Kidney epithelial cell (primary cell): ENCODE results near the gene ADAP1. TPM values are rescaled to one million over a fixed set of nuclear protein-coding genes. Genes with fewer than 3 reads are reported as not detected.

ENCODE experiments used
- DNase-seq: peaks from one replicate; pipeline ENCODE4 v3.0.0-alpha.2; 2010; ENCODE audit warnings: low read depth
- H3K27me3 ChIP-seq: 2 replicates; pipeline ENCODE4 v1.6.0; 2011; ENCODE audit warnings: low read length; ENCODE audit not compliant: control insufficient read depth, insufficient read depth
- H3K36me3 ChIP-seq: 2 replicates; pipeline ENCODE4 v1.5.1; 2011; ENCODE audit warnings: low read length; ENCODE audit not compliant: control insufficient read depth, insufficient read depth
- H3K4me3 ChIP-seq: 2 replicates; pipeline ENCODE4 v1.5.1; 2011; ENCODE audit warnings: low read depth, mild to moderate bottlenecking, control low read depth, low read length
- total RNA-seq: library from RNA; depleted of rRNA; stranded (reverse); fragments of >200 nt; gene quantifications from 2 replicates; pipeline ENCODE4 v1.2.3, GENCODE V29; 2015
- TF ChIP-seq, protein P1 (sequence below): IDR thresholded peaks from 2 replicates; pipeline ENCODE4 v1.5.1; 2011; ENCODE audit warnings: mild to moderate bottlenecking, moderate library complexity, low read length, control low read depth, inconsistent platforms; ENCODE audit not compliant: insufficient read depth, poor library complexity, severe bottlenecking

The ADAP1 gene
- total RNA-seq, 1 donor from 2014 or later = 14.3 TPM

DNA sequence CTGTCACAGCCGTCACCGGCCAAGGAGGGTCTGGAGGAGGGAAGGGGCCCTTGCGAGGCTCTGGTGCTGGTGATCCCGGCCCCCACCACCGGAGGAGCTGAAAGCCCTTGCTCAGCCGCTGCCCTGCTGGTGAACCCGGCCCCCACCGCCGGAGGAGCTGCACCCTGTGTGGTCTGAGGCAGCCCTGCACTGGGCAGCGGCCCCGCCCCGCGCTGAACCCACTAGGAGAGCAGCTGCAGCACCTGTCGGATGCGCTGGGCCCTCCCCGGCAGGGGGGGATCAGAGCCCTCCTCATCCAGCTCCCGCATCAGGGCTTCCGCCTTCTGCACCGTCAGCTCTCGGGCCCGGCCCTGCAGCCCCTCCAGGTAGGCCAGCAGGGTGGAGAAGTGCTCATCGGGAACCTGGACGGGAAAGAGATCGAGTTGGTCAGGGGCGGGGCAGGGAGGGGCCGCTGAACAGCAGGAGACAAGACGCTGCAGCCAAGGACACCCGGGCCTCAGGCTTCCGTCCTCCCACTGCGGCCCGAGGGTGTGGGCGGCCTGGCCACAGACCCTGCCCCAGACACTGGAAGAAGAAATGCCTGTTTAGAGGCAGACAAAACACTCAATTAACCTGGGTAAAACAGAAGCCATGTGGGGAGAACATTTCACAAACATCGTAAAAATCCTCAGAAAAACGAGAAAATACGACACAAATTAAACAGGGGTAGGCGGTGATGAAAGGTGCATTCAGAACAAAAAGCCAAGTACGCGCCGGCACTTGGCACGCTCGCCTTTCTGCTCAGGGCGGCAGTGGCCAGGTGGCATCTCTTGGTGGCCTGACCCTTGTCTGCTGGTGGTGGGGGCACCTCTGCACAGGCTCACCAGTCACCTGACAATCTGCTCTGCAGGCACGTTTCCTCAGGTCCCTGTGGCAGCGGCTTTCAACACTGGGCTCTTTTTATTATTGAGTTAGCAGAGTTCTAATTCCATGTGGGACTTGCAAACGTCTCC lies 43.2 kb upstream of the ADAP1 start:
- DNase-seq = no peak
- no peaks in the 10 kb centered on the region for H3K27me3 ChIP-seq
- peaks cover 2% of the 10 kb centered on the region for H3K36me3 ChIP-seq
- TF ChIP-seq, protein P1, sequence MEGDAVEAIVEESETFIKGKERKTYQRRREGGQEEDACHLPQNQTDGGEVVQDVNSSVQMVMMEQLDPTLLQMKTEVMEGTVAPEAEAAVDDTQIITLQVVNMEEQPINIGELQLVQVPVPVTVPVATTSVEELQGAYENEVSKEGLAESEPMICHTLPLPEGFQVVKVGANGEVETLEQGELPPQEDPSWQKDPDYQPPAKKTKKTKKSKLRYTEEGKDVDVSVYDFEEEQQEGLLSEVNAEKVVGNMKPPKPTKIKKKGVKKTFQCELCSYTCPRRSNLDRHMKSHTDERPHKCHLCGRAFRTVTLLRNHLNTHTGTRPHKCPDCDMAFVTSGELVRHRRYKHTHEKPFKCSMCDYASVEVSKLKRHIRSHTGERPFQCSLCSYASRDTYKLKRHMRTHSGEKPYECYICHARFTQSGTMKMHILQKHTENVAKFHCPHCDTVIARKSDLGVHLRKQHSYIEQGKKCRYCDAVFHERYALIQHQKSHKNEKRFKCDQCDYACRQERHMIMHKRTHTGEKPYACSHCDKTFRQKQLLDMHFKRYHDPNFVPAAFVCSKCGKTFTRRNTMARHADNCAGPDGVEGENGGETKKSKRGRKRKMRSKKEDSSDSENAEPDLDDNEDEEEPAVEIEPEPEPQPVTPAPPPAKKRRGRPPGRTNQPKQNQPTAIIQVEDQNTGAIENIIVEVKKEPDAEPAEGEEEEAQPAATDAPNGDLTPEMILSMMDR = peak; percentile 2
- no peak overlapping the region for H3K4me3 ChIP-seq

DNA sequence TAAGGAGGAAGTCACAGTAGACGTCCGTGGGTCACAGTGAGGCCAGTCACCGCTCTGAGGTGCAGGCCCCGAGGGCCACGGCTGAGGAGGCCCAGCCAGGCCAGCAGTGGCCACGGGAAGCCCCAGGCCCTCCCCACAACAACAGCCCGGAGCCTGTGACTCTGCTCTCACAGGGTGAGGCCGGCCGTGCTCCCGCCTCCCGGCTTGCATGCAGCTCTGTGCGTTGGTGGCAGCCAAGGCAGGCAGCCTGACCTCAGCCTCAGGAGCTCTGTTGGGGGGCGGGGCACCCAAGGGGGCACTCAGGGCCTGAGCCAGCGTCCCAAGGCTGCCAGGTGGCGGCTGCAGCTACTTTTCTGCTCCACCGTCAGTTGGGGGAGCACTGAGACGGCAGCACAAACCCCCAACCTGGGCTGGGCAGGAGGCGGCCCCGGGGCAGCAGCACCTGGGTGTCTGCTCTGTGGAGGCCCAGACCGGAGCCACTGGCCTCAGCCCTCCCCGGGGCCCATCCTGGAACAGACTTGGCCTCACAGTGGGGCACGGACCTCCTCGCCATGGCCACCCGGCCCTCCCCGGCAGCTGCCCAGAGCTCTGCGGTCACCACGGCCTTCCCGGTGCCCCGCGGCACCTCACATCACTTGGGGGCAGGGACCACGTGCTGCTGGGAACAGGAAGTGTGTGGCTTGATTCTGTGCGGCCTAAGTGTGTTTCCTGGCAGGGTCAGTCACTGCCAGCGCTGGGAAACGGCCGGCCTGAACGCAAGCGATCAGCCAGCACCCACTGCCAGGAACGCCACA lies 41.8 kb upstream of the ADAP1 start:
- H3K36me3 ChIP-seq = peaks cover 2% of the 10 kb centered on the region
- DNase-seq = no peak
- TF ChIP-seq, protein P1 = no peak
- no peak overlapping the region for H3K4me3 ChIP-seq
- H3K27me3 ChIP-seq = no peaks in the 10 kb centered on the region

DNA sequence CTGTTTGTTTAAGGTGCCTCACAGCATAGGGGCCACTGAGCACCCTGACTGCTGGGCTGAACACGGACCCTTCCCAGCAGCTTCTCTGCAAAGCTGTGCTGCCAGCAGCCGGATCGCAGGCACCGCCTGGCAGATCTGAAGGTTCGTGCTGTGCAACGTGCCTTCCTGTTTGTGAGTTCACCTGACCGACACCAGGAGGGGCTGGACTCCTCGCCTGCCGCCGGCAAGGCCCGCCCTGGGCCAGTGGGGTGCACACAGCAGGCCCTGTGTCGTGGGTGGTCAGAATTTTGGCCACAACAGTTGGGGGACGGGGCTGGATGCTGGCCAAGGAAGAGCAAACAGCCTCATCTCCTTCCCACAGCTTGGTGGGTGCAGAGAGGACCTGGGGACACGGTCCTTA lies 41.1 kb upstream of the ADAP1 start:
- TF ChIP-seq, protein P1 = no peak
- Histone ChIP-seq H3K36me3 (peaks cover 2% of the 10 kb centered on the region), H3K27me3 (peaks cover 5% of the 10 kb centered on the region), H3K4me3 (no peak overlapping the region)
- no peak for DNase-seq

DNA sequence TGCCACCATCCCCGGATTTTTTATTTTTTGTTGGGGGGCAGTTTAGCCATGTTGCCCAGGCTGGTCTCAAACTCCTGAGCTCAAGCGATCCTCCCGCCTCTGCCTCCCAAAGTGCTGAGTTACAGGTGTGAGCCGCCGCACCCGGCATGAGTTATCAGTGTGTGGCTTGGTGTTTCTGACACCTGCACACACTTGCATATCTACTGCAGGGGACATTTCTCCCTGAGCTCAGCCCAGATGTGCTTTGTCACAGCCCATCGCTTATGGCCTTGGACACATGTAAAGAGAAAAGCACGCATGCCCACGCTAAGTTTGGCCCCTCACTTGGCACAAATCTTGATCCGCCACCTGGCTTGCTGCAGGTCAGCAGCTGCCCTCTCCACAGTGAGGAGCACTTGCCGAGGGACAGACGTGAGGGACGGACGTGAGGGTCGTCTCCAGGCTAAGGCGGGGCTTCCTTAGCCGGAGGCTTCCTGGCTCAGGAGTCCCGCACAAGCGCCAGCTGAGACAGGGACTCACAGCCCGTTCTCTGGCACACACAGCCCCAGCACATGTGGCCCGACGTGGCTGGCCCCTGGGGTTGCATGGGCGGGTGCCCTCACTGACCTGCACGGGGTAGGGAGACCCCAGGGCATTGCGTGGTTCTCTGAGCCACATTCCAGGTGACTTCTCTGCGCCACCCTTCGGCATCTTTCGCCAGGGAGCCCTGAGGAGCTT lies 40.3 kb upstream of the ADAP1 start:
- TF ChIP-seq, protein P1 = no peak
- H3K27me3 ChIP-seq = peaks cover 6% of the 10 kb centered on the region
- DNase-seq = no peak
- no peak overlapping the region for H3K4me3 ChIP-seq
- peaks cover 2% of the 10 kb centered on the region for H3K36me3 ChIP-seq

DNA sequence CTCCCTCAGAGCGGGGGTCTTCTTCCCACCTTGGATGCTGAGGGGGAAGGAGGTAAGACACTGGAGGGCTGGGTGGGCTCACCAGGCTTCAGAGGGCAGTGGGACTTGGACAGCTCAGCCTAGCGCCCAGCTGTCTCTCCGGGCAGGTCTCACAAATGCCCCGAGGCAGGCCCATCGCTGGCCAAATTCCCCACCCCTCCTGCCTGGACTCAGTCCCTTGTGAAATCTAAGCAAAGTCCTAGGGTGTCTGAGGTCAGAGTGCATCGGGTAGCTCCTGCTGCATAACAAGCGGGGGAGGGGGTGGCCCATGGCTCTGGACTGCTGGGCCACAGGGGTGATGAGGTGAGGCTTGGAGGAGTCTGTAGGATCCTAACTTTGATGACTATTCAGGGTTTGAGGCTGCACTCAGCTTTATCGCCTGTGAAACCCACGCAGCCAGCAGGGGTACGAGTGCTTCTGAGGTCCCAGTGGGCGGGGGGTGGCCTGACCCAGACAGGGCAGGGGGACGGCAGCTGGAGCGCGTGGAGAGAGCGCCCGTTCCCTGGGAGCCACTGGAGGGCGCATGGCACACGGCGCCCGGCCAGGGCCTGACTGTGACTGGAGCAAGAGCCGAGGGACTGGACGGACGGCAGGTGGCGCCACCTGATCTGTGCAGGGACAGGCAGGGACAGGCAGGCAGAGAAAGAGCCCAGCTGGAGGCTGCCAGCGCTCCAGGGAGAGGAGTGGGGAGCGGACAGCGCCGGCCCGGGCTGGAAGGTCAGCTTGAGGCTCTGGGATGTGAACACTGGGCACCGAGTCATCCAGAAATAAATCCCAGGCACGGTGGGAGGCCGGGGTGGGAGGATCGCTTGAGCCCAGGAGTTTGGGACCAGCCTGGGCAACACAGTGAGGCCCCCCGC lies 38.5 kb upstream of the ADAP1 start:
- peaks cover 6% of the 10 kb centered on the region for H3K27me3 ChIP-seq
- DNase-seq = peak; percentile 75
- TF ChIP-seq, protein P1 = peak; percentile 100

More for the DNA sequence above, 38.5 kb upstream of the ADAP1 start:
- Histone ChIP-seq H3K36me3 (peaks cover 2% of the 10 kb centered on the region), H3K4me3 (no peak overlapping the region)
